Cerebellar nuclear complex (tissue), 1 donor: ENCODE data around the gene ASAP2.

Experiments used
- DNase-seq, 2 experiments: peaks; one replicate each; lab custom pipeline; 2025; lab: John Stamatoyannopoulos, UW

ASAP2 gene

GRCh38 chr2:9184361-9184760 lies 22.3 kb upstream of the ASAP2 start:
- DNase-seq, result no peak

- no peak for DNase-seq
Measured at GRCh38 chr2:9187620-9188214, 18.9 kb upstream of the ASAP2 start.

- no peak for DNase-seq
Measured at GRCh38 chr2:9188823-9189222, 17.8 kb upstream of the ASAP2 start.

GRCh38 chr2:9189901-9190300 lies 16.7 kb upstream of the ASAP2 start:
- DNase-seq, result no peak

- no peak for DNase-seq
Measured at GRCh38 chr2:9191041-9191481, 15.6 kb upstream of the ASAP2 start.

GRCh38 chr2:9192712-9193111 lies 13.9 kb upstream of the ASAP2 start:
- DNase-seq, result no peak

GRCh38 chr2:9194352-9194751 lies 12.3 kb upstream of the ASAP2 start:
- DNase-seq, result no peak

GRCh38 chr2:9196637-9197036 lies 10.0 kb upstream of the ASAP2 start:
- DNase-seq, result no peak

- no peak for DNase-seq
Measured at GRCh38 chr2:9197916-9198315, 8.7 kb upstream of the ASAP2 start.

- DNase-seq, result no peak
Measured at GRCh38 chr2:9199716-9200632, 6.6 kb upstream of the ASAP2 start.

GRCh38 chr2:9200633-9201015 lies 6.0 kb upstream of the ASAP2 start:
- no peak for DNase-seq

- no peak for DNase-seq
Measured at GRCh38 chr2:9201185-9201891, 5.3 kb upstream of the ASAP2 start.

- no peak for DNase-seq
Measured at GRCh38 chr2:9203006-9203405, 3.6 kb upstream of the ASAP2 start.

- DNase-seq, result no peak
Measured at GRCh38 chr2:9203876-9204275, 2.7 kb upstream of the ASAP2 start.

GRCh38 chr2:9204939-9205338 lies 1.7 kb upstream of the ASAP2 start:
- DNase-seq, result no peak

GRCh38 chr2:9205486-9205885 lies 1.1 kb upstream of the ASAP2 start:
- DNase-seq, result no peak

- no peak for DNase-seq
Measured at GRCh38 chr2:9206991-9207640, 504 bp downstream of the ASAP2 start.

- DNase-seq, result no peak
Measured at GRCh38 chr2:9207641-9208311, 1.2 kb downstream of the ASAP2 start.

GRCh38 chr2:9208875-9209274 lies 2.3 kb downstream of the ASAP2 start:
- no peak for DNase-seq

- no peak for DNase-seq
Measured at GRCh38 chr2:9210030-9210429, 3.4 kb downstream of the ASAP2 start.

- DNase-seq, result no peak
Measured at GRCh38 chr2:9211496-9211895, 4.9 kb downstream of the ASAP2 start.
